ENCODE data around the gene SWAP70.

SWAP70 gene

DNA sequence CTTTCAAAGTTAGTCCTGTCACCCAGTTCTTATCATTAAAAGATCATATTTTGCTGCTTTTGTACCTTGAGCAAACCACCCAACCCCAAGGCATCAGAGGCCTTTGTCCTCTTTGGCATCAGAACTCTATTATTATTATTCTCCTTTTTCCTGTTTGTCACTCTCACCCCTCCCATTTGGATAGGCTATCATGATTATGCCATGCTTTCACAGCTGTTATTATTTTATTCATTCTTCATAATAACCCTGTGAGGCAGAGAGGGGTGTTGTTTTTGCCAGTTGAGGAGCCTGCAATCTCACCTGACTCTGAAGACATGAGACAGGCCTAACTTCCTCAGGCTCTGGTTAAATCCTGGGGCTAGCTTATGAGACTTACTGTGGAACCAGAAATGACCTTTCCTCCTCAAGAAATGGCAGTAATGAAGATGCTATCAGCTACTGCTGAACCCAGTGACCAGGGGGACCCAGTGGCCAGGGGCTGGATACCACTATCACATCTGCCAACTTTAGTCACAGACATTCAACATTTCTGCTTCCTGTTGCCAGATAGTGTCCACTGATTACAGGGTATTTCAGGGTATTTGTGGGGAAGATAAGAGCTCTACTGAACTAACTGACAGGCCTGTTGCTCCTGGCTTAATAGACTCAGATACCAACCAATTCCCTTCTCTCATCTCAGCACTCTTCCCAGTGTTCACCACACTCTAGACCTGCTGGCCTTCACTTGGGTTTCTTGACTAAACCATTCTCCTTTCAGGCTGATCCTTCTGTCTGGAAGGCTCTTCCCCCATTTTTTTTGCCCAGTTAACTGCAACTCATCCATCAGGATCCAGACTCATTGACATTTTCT, 11.8 kb upstream of the SWAP70 start:
- H3K9ac ChIP-seq (ENCODE audit: insufficient read length, low read depth) = no peak overlapping the region
- H3K27me3 ChIP-seq (ENCODE audit: insufficient read depth, insufficient read length) = no peaks in the 10 kb centered on the region
- peaks cover 7% of the 10 kb centered on the region; the same call in 1 of the 2 replicates for H3K9me3 ChIP-seq (ENCODE audit: insufficient read depth, low read length)
- TF ChIP-seq SUZ12 (IDR thresholded peaks at IDR 0.05; ENCODE audit: extremely low read depth, insufficient read depth, insufficient read length) (no peak), YY1 (IDR thresholded peaks at IDR 0.05; ENCODE audit: insufficient read depth, insufficient read length) (no peak), ZNF274 (IDR thresholded peaks at IDR 0.05; ENCODE audit: low read depth, low read length) (no peak)
- no peak overlapping the region for H3K4me3 ChIP-seq (ENCODE audit: insufficient read length, low read depth)
- H3K4me1 ChIP-seq (ENCODE audit: insufficient read depth, insufficient read length) = no peaks in the 10 kb centered on the region
- no peaks in the 10 kb centered on the region for H3K36me3 ChIP-seq (ENCODE audit: insufficient read depth, insufficient read length, low read length)
- DNase-seq (ENCODE audit: low read depth, low spot score) = no peak

DNA sequence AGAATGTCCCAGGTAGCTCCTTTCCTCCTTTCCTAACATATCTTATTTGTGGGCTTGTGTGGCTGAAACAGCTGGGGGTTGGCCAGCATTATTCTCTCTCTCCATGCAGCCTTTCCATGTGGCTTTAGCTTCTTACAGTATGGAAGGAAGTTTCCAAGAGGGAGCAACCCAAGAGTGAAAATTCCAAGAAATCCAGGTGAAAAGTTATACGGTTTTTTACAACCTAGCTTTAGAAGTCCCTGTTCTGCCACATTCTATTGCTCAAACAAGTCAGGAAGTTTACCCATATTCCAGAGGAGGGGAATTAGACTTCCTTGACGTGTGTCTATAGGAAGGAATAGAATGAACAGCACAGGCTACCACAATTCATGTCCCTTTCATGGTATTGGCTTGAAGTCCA, 10.0 kb upstream of the SWAP70 start:
- no peaks in the 10 kb centered on the region for H3K4me1 ChIP-seq (ENCODE audit: insufficient read depth, insufficient read length)
- no peaks in the 10 kb centered on the region for H3K27me3 ChIP-seq (ENCODE audit: insufficient read depth, insufficient read length)
- no peaks in the 10 kb centered on the region for H3K9me3 ChIP-seq (ENCODE audit: insufficient read depth, low read length)
- TF ChIP-seq YY1 (IDR thresholded peaks at IDR 0.05; ENCODE audit: insufficient read depth, insufficient read length) (no peak), SUZ12 (IDR thresholded peaks at IDR 0.05; ENCODE audit: extremely low read depth, insufficient read depth, insufficient read length) (no peak), ZNF274 (IDR thresholded peaks at IDR 0.05; ENCODE audit: low read depth, low read length) (no peak)
- no peak for DNase-seq (ENCODE audit: low read depth, low spot score)
- no peak overlapping the region for H3K9ac ChIP-seq (ENCODE audit: insufficient read length, low read depth)
- H3K36me3 ChIP-seq (ENCODE audit: insufficient read depth, insufficient read length, low read length) = no peaks in the 10 kb centered on the region
- no peak overlapping the region for H3K4me3 ChIP-seq (ENCODE audit: insufficient read length, low read depth)

DNA sequence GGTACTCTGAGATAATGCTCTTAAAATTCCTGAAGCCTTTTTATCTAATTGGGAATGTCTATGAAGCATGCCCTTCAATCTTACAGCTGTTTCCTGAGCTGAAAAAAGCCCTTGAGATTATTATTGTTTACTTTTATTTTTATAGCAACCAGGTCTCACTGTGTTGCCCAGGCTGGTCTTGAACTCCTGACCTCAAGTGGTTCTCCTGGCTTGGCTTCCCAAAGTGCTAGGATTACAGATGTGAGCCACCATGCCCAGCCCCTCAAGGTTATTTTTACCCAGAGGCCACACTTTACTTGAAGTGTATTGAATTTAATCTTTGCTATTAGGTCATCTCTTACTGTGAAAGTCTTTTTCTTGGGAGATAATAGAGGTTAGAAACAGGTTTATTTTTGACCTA, 7.0 kb upstream of the SWAP70 start:
- Histone ChIP-seq H3K4me3 (ENCODE audit: insufficient read length, low read depth) (no peak overlapping the region), H3K9me3 (ENCODE audit: insufficient read depth, low read length) (no peaks in the 10 kb centered on the region), H3K36me3 (ENCODE audit: insufficient read depth, insufficient read length, low read length) (no peaks in the 10 kb centered on the region), H3K9ac (ENCODE audit: insufficient read length, low read depth) (no peak overlapping the region), H3K4me1 (ENCODE audit: insufficient read depth, insufficient read length) (no peaks in the 10 kb centered on the region), H3K27me3 (ENCODE audit: insufficient read depth, insufficient read length) (no peaks in the 10 kb centered on the region)
- TF ChIP-seq SUZ12 (IDR thresholded peaks at IDR 0.05; ENCODE audit: extremely low read depth, insufficient read depth, insufficient read length) = no peak
- TF ChIP-seq YY1 (IDR thresholded peaks at IDR 0.05; ENCODE audit: insufficient read depth, insufficient read length) = no peak
- no peak for TF ChIP-seq ZNF274 (IDR thresholded peaks at IDR 0.05; ENCODE audit: low read depth, low read length)
- no peak for DNase-seq (ENCODE audit: low read depth, low spot score)

DNA sequence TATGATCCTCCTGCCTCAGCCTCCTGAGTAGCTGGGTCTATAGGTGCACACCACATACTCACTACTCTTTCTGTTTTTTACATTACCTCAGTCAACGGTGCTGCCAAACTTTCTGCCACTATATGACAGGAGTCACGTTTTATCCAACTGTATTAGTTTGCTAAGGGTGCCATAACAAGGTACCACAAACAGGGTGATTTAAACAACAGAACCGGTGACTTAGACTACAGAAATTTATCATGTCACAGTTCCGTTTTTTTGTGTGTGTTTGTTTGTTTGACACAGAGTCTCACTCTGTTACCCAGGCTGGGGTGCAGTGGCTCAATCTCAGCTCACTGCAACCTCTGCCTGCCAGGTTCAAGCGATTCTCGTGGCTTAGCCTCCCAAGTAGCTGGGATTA, 6.3 kb upstream of the SWAP70 start:
- no peak overlapping the region for H3K4me3 ChIP-seq (ENCODE audit: insufficient read length, low read depth)
- TF ChIP-seq YY1 (IDR thresholded peaks at IDR 0.05; ENCODE audit: insufficient read depth, insufficient read length) (no peak), SUZ12 (IDR thresholded peaks at IDR 0.05; ENCODE audit: extremely low read depth, insufficient read depth, insufficient read length) (no peak), ZNF274 (IDR thresholded peaks at IDR 0.05; ENCODE audit: low read depth, low read length) (no peak)
- no peak overlapping the region for H3K9ac ChIP-seq (ENCODE audit: insufficient read length, low read depth)
- no peaks in the 10 kb centered on the region for H3K36me3 ChIP-seq (ENCODE audit: insufficient read depth, insufficient read length, low read length)
- no peaks in the 10 kb centered on the region for H3K27me3 ChIP-seq (ENCODE audit: insufficient read depth, insufficient read length)
- H3K4me1 ChIP-seq (ENCODE audit: insufficient read depth, insufficient read length) = no peaks in the 10 kb centered on the region
- DNase-seq (ENCODE audit: low read depth, low spot score) = no peak
- no peaks in the 10 kb centered on the region for H3K9me3 ChIP-seq (ENCODE audit: insufficient read depth, low read length)

DNA sequence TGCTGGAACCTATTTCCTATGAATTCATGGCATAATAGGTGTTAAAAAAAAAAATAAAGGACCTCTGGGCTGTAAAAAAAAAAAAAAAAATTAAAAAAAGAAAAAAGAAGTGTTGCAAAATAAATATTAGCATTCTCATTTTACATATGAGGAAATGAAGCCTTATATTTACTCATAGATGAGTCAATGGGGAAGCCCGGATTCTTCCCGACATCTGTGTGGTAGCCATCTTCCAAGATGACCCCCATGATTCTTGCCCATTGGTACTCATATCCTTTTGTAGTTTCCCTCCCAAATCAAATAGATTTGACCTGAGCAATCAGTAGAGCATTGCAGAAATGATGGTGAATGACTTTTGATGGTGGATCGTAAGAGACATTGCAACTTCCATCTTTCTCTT, 3.0 kb upstream of the SWAP70 start:
- Histone ChIP-seq H3K27me3 (ENCODE audit: insufficient read depth, insufficient read length) (no peaks in the 10 kb centered on the region), H3K36me3 (ENCODE audit: insufficient read depth, insufficient read length, low read length) (peaks cover under 1% of the 10 kb centered on the region), H3K9me3 (ENCODE audit: insufficient read depth, low read length) (peaks cover 6% of the 10 kb centered on the region), H3K4me1 (ENCODE audit: insufficient read depth, insufficient read length) (no peaks in the 10 kb centered on the region), H3K9ac (ENCODE audit: insufficient read length, low read depth) (no peak overlapping the region), H3K4me3 (ENCODE audit: insufficient read length, low read depth) (no peak overlapping the region)
- TF ChIP-seq YY1 (IDR thresholded peaks at IDR 0.05; ENCODE audit: insufficient read depth, insufficient read length) = no peak
- no peak for TF ChIP-seq ZNF274 (IDR thresholded peaks at IDR 0.05; ENCODE audit: low read depth, low read length)
- TF ChIP-seq SUZ12 (IDR thresholded peaks at IDR 0.05; ENCODE audit: extremely low read depth, insufficient read depth, insufficient read length) = no peak
- no peak for DNase-seq (ENCODE audit: low read depth, low spot score)

DNA sequence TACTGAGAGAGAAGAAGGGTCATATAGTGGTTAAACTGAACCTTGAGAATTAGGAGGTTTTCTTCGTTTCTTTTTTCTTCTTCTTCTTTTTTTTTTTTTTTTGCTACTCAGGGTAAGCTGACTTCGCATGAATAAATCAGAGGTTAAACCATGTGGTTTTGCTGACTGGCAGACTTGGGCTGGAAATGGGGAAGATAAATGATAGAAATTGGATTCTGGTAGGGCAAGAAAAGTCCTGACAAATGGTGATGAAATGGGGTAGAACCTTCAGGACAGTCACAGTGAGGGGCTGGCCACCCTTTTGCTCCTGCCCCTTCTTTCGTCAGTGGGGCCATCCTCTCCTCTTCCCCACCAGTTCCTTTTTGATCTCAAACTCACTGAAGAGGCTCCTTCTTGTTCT, 1.6 kb upstream of the SWAP70 start:
- Histone ChIP-seq H3K9me3 (ENCODE audit: insufficient read depth, low read length) (peaks cover 11% of the 10 kb centered on the region), H3K9ac (ENCODE audit: insufficient read length, low read depth) (no peak overlapping the region), H3K4me1 (ENCODE audit: insufficient read depth, insufficient read length) (no peaks in the 10 kb centered on the region), H3K27me3 (ENCODE audit: insufficient read depth, insufficient read length) (no peaks in the 10 kb centered on the region), H3K4me3 (ENCODE audit: insufficient read length, low read depth) (no peak overlapping the region), H3K36me3 (ENCODE audit: insufficient read depth, insufficient read length, low read length) (peaks cover 11% of the 10 kb centered on the region)
- TF ChIP-seq SUZ12 (IDR thresholded peaks at IDR 0.05; ENCODE audit: extremely low read depth, insufficient read depth, insufficient read length) (no peak), ZNF274 (IDR thresholded peaks at IDR 0.05; ENCODE audit: low read depth, low read length) (no peak), YY1 (IDR thresholded peaks at IDR 0.05; ENCODE audit: insufficient read depth, insufficient read length) (no peak)
- no peak for DNase-seq (ENCODE audit: low read depth, low spot score)

DNA sequence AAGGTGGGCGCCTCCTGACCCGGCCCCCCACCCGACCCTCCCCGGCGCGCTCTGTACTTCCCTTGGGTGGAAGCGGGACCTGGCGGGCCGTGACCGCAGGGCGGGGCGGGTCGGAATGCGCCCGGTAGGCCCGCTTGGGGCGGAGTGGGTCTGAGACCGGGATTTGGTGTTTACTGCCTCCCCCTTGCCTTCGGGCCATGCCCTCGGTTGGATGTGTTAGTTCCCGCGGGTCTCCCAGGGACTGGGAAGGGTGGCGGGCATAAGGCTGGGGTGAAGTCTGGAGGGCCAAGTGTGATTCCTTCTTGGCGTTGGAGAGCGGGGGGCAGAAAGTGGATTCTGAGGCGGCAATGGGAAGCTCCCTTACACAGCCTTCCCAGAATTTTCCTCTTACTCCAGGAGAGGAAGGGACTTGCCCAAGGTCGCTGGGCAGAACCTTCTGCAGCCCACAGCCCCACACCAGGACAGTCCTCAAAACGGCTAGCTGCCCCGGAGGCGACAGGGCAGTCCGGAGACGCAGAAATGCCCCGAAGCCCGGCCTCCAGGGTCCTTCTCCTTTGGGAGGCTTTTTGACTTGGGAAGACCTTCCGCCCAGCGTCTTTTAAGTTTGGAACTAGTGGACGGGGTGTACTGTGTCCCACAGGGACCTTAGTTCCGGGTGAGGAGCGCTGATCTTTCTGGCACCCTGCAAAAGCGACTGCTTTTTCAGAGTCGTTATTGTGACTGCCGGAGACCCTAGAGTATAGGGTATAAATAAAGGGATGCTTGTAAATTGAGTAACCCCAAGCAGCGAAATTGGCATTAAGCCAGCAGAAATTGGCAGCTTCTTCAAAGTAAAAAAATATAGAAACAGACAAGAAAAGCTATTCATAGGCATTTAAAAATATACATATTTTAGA, 647 bp downstream of the SWAP70 start:
- H3K36me3 ChIP-seq (ENCODE audit: insufficient read depth, insufficient read length, low read length) = peaks cover 14% of the 10 kb centered on the region
- TF ChIP-seq SUZ12 (IDR thresholded peaks at IDR 0.05; ENCODE audit: extremely low read depth, insufficient read depth, insufficient read length) (no peak), ZNF274 (IDR thresholded peaks at IDR 0.05; ENCODE audit: low read depth, low read length) (no peak), YY1 (IDR thresholded peaks at IDR 0.05; ENCODE audit: insufficient read depth, insufficient read length) (no peak)
- no peak for DNase-seq (ENCODE audit: low read depth, low spot score)
- H3K4me3 ChIP-seq (ENCODE audit: insufficient read length, low read depth) = peak overlapping the region; percentile 69
- H3K4me1 ChIP-seq (ENCODE audit: insufficient read depth, insufficient read length) = no peaks in the 10 kb centered on the region
- H3K9ac ChIP-seq (ENCODE audit: insufficient read length, low read depth) = peak overlapping the region; percentile 90
- H3K9me3 ChIP-seq (ENCODE audit: insufficient read depth, low read length) = peaks cover 11% of the 10 kb centered on the region
- H3K27me3 ChIP-seq (ENCODE audit: insufficient read depth, insufficient read length) = no peaks in the 10 kb centered on the region
